Cardiac fibroblast (primary cell): ENCODE data around the gene PPP1CA.

Source experiments
- DNase-seq, 2 donors: peaks; one replicate each; pipeline versions ENCODE4 v3.0.0 to v3.0.0-alpha.2; 2010; ENCODE audit warnings: low read depth in 2 of 2
- H3K4me3 ChIP-seq, 2 donors: replicated peaks in 1 of 2; 1 replicate in 1 of 2; 2 replicates in 1 of 2; pipeline ENCODE4 v1.5.1; 2011; ENCODE audit warnings: low read depth in 2 of 2, low read length in 2 of 2, mild to moderate bottlenecking in 2 of 2, moderate library complexity in 1 of 2
- TF ChIP-seq, protein P1 (sequence below): IDR thresholded peaks from one replicate; pipeline ENCODE4 v1.5.1; 2011; ENCODE audit warnings: low read depth, mild to moderate bottlenecking, low read length, inconsistent platforms

PPP1CA gene

DNA sequence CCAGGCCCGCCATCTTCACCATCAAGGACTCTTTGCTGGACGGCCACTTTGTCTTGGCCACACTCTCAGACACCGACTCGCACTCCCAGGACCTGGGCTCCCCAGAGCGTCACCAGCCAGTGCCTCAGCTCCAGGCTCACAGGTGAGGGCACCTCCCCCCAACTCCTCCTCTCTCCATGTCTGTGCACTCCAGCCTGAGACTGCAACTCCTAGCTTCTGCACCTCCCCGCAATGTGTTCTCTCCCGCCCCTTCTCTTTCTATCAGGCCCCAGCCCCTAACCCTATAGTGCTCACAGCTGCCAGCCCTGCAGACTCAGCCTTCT, 5.4 kb downstream of the PPP1CA start:
- TF ChIP-seq, protein P1, sequence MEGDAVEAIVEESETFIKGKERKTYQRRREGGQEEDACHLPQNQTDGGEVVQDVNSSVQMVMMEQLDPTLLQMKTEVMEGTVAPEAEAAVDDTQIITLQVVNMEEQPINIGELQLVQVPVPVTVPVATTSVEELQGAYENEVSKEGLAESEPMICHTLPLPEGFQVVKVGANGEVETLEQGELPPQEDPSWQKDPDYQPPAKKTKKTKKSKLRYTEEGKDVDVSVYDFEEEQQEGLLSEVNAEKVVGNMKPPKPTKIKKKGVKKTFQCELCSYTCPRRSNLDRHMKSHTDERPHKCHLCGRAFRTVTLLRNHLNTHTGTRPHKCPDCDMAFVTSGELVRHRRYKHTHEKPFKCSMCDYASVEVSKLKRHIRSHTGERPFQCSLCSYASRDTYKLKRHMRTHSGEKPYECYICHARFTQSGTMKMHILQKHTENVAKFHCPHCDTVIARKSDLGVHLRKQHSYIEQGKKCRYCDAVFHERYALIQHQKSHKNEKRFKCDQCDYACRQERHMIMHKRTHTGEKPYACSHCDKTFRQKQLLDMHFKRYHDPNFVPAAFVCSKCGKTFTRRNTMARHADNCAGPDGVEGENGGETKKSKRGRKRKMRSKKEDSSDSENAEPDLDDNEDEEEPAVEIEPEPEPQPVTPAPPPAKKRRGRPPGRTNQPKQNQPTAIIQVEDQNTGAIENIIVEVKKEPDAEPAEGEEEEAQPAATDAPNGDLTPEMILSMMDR, result no peak
- no peak for DNase-seq
- H3K4me3 ChIP-seq, result no peak overlapping the region

- DNase-seq, result no peak
- TF ChIP-seq, protein P1, result no peak
- H3K4me3 ChIP-seq, result no peak overlapping the region
These were observed 6.0 kb downstream of the PPP1CA start for GRCh38 chr11:67395555-67396258.

DNA sequence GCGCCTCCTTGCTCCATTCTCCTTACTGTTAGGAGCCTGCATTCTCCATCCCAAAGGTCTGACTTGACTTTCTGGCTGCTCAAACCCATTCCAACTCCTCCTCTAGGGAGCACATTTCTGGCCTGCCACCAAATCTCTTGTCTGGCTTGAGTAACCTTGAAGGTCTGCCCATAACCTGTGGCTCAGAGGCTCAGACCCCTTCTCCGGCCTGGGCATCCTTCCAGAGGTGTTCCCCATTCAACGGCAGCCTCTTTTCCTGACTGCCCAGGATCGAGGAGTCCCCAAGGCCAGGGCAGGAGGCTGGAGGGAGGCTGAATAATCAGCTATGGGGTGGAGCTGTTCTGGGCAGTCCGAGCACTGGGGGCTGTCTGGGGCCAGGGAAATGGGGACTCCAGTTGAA, 7.7 kb downstream of the PPP1CA start:
- H3K4me3 ChIP-seq, result no peak overlapping the region
- no peak for DNase-seq
- TF ChIP-seq, protein P1, result no peak

- H3K4me3 ChIP-seq, result no peak overlapping the region
- TF ChIP-seq, protein P1, result no peak
- DNase-seq, result no peak
These were observed 8.2 kb downstream of the PPP1CA start for GRCh38 chr11:67393437-67393836.

DNA sequence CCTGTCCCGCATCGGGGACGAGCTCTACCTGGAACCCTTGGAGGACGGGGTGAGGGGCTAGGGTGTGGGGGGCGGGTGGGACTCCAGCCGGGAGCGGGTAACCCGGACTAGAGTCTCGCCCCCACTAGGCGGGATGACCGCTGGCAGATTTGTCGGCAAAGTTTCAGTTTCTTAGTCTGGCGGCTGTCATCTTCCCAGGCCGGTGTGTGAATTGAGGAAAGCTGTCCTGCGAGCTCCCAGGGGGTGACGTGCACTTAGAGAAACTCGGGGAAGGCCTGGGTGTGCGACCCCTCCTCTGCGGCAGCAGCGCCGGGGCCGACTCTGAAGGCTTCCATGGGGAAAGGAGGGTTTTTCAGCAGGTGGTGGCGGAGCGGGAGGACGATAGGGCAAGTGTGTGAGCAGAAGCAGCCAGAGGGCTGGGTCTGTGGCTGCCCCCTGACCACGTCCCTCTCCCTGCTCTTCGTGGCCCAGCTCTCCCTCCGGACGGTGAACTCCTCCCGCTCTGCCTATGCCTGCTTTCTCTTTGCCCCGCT, 9.4 kb downstream of the PPP1CA start:
- no peak for DNase-seq
- TF ChIP-seq, protein P1, result no peak
- peak overlapping the region; percentile 85 to 94 for H3K4me3 ChIP-seq

DNA sequence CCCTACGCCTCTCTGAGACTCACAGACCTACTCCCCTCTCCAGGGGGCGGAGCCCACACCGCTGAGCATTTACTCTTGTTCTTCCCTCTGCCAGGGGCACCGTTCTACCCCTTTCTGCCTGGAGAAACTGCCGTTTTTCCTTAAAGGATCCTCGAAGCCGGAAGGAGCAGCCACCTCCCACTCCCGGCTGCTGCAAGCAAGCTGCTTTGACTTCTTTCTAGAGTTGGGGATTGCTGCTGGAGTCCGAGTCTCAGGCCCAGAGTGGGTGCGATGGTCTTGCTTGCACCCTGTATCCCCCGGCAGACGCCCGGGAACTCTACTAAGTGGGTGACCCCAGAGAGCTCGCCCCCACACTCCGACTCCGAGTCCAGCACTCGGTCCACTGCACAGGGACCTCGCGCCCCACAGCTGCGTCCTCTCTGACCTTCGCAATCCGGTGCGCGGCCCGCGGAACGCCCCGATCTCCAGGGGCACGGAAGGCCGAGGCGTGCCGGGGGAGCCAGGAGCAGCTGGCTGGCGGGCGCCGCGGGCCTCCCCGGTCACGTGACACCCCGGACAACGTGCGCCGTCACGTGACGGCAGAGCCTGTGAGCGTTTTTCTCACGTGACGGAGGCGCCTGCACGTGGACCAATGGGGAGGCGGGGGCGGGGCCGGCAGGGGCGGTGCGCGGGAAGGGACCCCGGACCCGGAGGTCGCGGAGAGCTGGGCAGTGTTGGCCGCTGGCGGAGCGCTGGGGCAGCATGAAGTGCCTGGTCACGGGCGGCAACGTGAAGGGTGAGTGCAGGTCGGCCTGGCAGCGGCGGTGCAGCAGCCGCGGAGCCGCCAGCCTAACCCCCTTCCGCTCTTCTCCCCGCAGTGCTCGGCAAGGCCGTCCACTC, 10.1 kb downstream of the PPP1CA start, which contains the start of gene RAD9A:
Gene RAD9A (plus strand): TSS at position 683 of the 879 bp plus-strand sequence. CDS start 59 bp downstream, at position 742.
- peak; percentile 89 to 95 for DNase-seq
- TF ChIP-seq, protein P1, result no peak
- peak within 1 kb of the TSS; percentile 85 to 94 for H3K4me3 ChIP-seq
